Measurements from ENCODE around the gene OR10A4. TPM values are rescaled to one million over a fixed set of nuclear protein-coding genes. Genes with fewer than 3 reads are reported as not detected.
"Not testable (repeated sequence)": the region's sequence is repeated elsewhere in the genome, so short reads cannot be mapped to it uniquely, and the experiment has no call there.

OR10A4 gene
- total RNA-seq, 6 experiments from 2014 or later, result not detected

DNA sequence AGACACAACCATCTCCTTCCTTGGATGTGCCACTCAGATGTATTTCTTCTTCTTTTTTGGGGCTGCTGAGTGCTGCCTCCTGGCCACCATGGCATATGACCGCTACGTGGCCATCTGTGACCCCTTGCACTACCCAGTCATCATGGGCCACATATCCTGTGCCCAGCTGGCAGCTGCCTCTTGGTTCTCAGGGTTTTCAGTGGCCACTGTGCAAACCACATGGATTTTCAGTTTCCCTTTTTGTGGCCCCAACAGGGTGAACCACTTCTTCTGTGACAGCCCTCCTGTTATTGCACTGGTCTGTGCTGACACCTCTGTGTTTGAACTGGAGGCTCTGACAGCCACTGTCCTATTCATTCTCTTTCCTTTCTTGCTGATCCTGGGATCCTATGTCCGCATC is 489 bp downstream of the OR10A4 start:
- no peak overlapping the region for H3K27ac Mint-ChIP-seq
- peaks cover 2% of the 10 kb centered on the region; the same call in 1 of the 2 replicates for H3K27me3 Mint-ChIP-seq (ENCODE audit: insufficient read depth)
- H3K36me3 Mint-ChIP-seq (ENCODE audit: low read depth), result no peaks in the 10 kb centered on the region; the same call in 1 of the 2 replicates
- no peaks in the 10 kb centered on the region for H3K4me1 Mint-ChIP-seq (ENCODE audit: low read depth)
- H3K4me3 Mint-ChIP-seq, result no peak overlapping the region
- no peak for DNase-seq
- H3K9me3 Mint-ChIP-seq, result peaks cover 8% of the 10 kb centered on the region
- TF ChIP-seq, protein P1, sequence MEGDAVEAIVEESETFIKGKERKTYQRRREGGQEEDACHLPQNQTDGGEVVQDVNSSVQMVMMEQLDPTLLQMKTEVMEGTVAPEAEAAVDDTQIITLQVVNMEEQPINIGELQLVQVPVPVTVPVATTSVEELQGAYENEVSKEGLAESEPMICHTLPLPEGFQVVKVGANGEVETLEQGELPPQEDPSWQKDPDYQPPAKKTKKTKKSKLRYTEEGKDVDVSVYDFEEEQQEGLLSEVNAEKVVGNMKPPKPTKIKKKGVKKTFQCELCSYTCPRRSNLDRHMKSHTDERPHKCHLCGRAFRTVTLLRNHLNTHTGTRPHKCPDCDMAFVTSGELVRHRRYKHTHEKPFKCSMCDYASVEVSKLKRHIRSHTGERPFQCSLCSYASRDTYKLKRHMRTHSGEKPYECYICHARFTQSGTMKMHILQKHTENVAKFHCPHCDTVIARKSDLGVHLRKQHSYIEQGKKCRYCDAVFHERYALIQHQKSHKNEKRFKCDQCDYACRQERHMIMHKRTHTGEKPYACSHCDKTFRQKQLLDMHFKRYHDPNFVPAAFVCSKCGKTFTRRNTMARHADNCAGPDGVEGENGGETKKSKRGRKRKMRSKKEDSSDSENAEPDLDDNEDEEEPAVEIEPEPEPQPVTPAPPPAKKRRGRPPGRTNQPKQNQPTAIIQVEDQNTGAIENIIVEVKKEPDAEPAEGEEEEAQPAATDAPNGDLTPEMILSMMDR (IDR thresholded peaks at IDR 0.05), result no peak

DNA sequence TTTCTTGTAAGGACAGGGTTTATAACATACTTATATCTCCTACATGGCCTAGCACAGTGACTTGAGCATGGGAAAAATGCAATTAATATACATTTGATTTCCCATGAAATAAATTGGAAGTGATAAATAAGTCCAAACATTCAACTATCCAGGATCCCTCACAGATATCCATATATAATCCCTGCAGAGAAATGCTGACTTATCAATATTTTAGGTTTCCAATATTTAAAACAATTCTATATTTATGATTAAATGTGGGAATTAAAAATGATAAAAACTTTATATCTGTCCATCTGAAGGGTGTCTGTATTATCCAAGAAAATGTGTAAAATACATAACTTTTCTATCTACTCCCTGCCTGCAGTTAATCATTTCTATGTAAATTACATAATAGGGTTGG is 6.3 kb downstream of the OR10A4 start:
- H3K9me3 Mint-ChIP-seq, result no peaks in the 10 kb centered on the region
- no peak overlapping the region for H3K4me3 Mint-ChIP-seq
- TF ChIP-seq, protein P1 (IDR thresholded peaks at IDR 0.05), result no peak
- H3K4me1 Mint-ChIP-seq (ENCODE audit: low read depth), result no peaks in the 10 kb centered on the region
- no peak overlapping the region for H3K27ac Mint-ChIP-seq
- no peak for DNase-seq
- peaks cover 2% of the 10 kb centered on the region; the same call in 1 of the 2 replicates for H3K27me3 Mint-ChIP-seq (ENCODE audit: insufficient read depth)
- H3K36me3 Mint-ChIP-seq (ENCODE audit: low read depth), result no peaks in the 10 kb centered on the region

DNA sequence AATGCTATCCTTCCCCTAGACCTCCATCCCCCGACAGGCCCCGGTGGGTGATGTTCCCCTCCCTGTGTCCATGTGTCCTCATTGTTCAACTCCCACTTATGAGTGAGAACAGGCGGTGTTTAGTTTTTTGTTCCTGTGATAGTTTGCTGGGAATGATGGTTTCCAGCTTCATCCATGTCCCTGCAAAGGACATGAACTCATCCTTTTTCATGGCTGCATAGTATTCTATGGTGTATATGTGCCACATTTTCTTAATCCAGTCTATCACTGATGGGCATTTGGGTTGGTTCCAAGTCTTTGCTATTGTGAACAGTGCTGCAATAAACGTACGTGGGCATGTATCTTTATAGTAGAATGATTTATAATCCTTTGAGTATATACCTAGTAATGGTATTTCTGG is 11.3 kb downstream of the OR10A4 start:
- not testable (repeated sequence) for H3K4me1 Mint-ChIP-seq (ENCODE audit: low read depth); H3K4me3 Mint-ChIP-seq; H3K36me3 Mint-ChIP-seq (ENCODE audit: low read depth); H3K9me3 Mint-ChIP-seq; H3K27me3 Mint-ChIP-seq (ENCODE audit: insufficient read depth); H3K27ac Mint-ChIP-seq; DNase-seq

DNA sequence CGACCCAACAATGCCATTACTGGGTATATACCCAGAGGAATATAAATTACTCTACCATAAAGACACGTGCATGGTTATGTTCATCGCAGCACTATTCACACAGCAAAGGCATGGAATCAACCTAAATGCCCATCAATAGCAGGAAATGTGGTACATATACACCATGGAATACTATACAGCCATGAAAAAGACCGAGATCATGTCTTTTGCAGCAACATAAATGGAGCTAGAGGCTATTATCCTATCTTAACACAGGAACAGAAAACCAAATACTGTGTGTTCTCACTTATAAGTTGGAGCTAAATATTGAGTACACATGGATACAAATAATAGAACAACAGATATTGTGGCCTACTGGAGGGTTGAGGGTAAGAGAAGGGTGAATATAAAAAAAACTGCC is 12.4 kb downstream of the OR10A4 start:
- H3K36me3 Mint-ChIP-seq (ENCODE audit: low read depth), result no peaks in the 10 kb centered on the region
- no peak for DNase-seq
- H3K27me3 Mint-ChIP-seq (ENCODE audit: insufficient read depth), result no peaks in the 10 kb centered on the region; the same call in 1 of the 2 replicates
- H3K4me3 Mint-ChIP-seq, result no peak overlapping the region
- H3K9me3 Mint-ChIP-seq, result no peaks in the 10 kb centered on the region
- no peak overlapping the region for H3K27ac Mint-ChIP-seq
- TF ChIP-seq, protein P1 (IDR thresholded peaks at IDR 0.05), result no peak
- H3K4me1 Mint-ChIP-seq (ENCODE audit: low read depth), result no peaks in the 10 kb centered on the region

DNA sequence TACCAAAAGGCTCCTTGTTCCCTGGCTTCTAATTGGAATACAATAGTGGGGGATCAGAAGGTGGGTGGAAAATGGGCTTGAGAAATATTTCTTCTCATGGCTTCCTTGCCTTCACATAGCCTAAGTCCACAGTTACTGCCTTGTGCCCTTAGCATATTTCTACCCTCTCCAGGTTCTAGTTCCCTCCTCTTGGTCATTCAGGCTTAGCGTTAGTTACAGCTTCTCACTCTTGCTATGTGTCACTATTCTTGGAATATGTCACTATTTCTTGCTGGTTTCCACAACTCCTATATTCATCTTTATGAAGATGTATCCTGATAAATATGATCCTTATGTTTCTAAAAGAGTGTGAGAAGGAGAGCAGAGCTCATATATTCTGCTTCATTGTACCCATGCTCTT is 13.4 kb downstream of the OR10A4 start:
- no peak overlapping the region for H3K4me3 Mint-ChIP-seq
- H3K36me3 Mint-ChIP-seq (ENCODE audit: low read depth), result no peaks in the 10 kb centered on the region
- DNase-seq, result no peak
- no peaks in the 10 kb centered on the region; the same call in 1 of the 2 replicates for H3K27me3 Mint-ChIP-seq (ENCODE audit: insufficient read depth)
- TF ChIP-seq, protein P1 (IDR thresholded peaks at IDR 0.05), result no peak
- H3K9me3 Mint-ChIP-seq, result no peaks in the 10 kb centered on the region
- no peaks in the 10 kb centered on the region for H3K4me1 Mint-ChIP-seq (ENCODE audit: low read depth)
- H3K27ac Mint-ChIP-seq, result no peak overlapping the region

DNA sequence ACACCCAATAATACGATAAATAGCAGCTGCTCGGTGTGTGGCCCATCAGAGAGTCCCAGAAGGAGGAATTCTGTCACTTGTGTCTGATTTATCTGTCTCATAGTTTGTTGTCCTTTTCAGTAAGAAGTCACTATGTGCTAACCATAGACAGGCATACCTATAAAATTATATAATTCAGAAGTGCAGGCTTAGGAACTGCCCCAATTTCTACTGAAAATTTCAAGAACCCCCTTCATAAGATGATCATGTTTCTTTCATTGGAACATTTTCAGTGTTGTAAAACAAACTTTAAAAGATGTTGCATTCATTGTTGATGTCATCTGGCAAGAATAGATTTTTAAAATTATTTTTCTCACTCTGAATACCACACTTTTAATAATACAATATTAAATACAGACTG is 16.0 kb downstream of the OR10A4 start, which contains the start of gene OR2D2:
Gene OR2D2, minus strand, starts transcription at position 101 of the 400 bp plus-strand sequence. Its CDS starts 0 bp downstream, at position 101.
- H3K27ac Mint-ChIP-seq, result no peak within 1 kb of the TSS
- no peaks in the 10 kb centered on the region for H3K36me3 Mint-ChIP-seq (ENCODE audit: low read depth)
- no peaks in the 10 kb centered on the region for H3K4me1 Mint-ChIP-seq (ENCODE audit: low read depth)
- no peak for DNase-seq
- H3K4me3 Mint-ChIP-seq, result no peak within 1 kb of the TSS
- TF ChIP-seq, protein P1 (IDR thresholded peaks at IDR 0.05), result no peak
- H3K9me3 Mint-ChIP-seq, result no peaks in the 10 kb centered on the region
- H3K27me3 Mint-ChIP-seq (ENCODE audit: insufficient read depth), result no peaks in the 10 kb centered on the region; the same call in 1 of the 2 replicates
